Measurements from ENCODE around the gene ECT2.
"Not testable (repeated sequence)": the region's sequence is repeated elsewhere in the genome, so short reads cannot be mapped to it uniquely, and the experiment has no call there.

Gene ECT2

GRCh38 chr3:172735014-172735413 lies 15.5 kb upstream of the ECT2 start:
- no peak for DNase-seq (ENCODE audit: low read depth in 2 of 2)

GRCh38 chr3:172739462-172739861 lies 11.1 kb upstream of the ECT2 start:
- DNase-seq (ENCODE audit: low read depth in 2 of 2) = no peak

GRCh38 chr3:172746475-172746874 lies 4.1 kb upstream of the ECT2 start:
- no peak for DNase-seq (ENCODE audit: low read depth in 2 of 2)

- DNase-seq (ENCODE audit: low read depth in 2 of 2) = no peak
These were observed 1.1 kb upstream of the ECT2 start for GRCh38 chr3:172749230-172749965.

- DNase-seq (ENCODE audit: low read depth in 2 of 2) = no peak
These were observed 508 bp upstream of the ECT2 start for GRCh38 chr3:172750069-172750367.

DNA sequence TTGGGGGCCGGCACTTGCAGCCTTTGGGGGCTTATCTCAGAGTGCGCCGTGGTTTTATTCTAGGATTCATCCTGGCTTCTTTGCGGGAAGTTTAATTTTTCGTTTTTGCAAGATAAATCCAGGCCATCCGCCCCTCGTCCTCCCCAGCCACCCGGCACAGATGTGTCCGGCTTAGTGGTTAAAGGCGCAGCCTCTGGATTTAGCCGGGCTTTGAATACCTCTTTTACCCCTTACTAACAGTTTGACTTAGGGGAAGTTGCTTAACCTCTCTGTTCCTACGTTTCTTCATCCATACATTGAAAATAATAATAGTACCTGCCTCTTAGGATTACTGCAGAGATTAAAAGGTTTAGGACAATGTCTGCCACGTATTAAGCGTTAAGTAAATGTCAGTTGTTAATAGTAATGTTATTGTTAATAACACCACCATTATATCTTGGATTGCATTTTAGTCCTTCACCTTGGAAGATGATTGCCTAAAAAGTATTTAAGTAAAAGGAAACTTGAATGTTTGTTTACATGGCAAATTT lies 714 bp downstream of the ECT2 start:
- no peak for DNase-seq (ENCODE audit: low read depth in 2 of 2)

GRCh38 chr3:172752651-172753050 lies 2.1 kb downstream of the ECT2 start:
- DNase-seq (ENCODE audit: low read depth in 2 of 2) = no peak

DNA sequence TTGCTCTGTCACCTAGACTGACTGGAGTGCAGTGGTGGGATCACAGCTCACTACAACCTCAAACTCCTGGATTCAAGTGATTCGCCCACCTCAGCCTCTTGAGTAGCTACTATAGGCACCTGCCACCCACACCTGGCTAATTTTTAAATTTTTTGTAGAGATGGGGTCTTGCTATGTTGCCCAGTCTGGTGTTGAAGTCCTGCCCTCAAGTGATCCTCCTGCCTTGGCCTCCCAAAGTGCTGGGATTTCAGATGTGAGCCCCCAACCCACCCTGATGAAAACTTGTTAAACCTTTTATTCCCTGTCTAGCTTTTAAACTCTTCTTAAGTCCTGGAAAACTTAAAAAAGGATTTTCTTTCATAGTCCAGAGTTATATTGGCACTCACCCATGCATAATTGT lies 2.6 kb downstream of the ECT2 start:
- no peak for DNase-seq (ENCODE audit: low read depth in 2 of 2)

GRCh38 chr3:172760416-172760815 lies 9.9 kb downstream of the ECT2 start:
- not testable (repeated sequence) for DNase-seq (ENCODE audit: low read depth in 2 of 2)

DNA sequence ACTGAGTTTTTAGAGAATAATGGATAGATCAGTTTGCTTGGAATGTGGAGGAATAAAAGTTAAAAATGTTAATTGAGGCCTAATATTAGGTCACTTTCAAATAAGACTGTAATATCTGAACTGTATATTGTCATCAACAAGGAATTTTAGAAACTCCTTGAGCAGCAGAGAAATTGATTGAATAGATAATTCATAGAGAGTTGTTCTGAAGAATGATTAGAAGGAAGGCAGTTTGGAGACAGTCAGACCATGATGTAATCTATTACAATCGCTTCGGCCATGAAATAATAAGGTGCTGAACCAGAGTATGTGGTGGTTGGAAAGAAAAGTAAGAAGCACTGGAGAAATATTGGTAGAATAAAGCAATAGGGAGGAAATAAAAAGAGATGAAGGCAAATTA lies 15.7 kb downstream of the ECT2 start:
- DNase-seq (ENCODE audit: low read depth in 2 of 2) = no peak

GRCh38 chr3:172766718-172767405 lies 16.3 kb downstream of the ECT2 start:
- no peak for DNase-seq (ENCODE audit: low read depth in 2 of 2)

- DNase-seq (ENCODE audit: low read depth in 2 of 2) = no peak
These were observed 19.9 kb downstream of the ECT2 start for GRCh38 chr3:172770382-172770781.

GRCh38 chr3:172771672-172772071 lies 21.1 kb downstream of the ECT2 start:
- no peak for DNase-seq (ENCODE audit: low read depth in 2 of 2)

DNA sequence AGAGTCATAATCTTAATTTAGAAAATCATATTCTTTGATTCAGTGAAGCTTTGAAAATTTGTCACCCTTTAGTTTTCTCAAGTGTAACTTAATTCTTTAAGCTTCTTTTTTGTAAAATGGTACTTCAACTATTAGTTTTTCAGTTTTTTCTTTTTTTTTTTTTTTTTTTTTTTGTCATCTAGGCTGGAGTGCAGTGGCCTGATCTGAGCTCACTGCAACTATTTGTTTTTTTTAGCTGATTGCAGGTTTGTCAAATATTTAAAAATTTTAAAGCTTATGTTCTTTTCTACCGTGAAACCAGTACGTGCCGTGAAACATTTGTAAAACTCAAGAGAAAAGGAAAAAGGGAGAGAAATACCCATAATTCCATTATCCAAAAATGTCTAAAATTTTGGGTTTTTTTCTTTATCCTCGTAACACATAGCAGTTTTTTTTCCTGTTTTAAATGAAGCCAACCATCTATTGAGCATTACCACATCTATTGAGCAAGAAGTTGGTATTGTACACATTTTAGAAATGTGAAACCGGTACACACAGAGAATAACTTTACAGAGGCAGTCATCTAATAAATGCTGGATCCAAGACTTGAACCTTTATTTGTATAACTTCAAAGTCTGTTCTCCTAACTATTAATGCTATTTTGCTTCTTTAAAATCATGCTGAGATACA lies 25.7 kb downstream of the ECT2 start:
- DNase-seq (ENCODE audit: low read depth in 2 of 2) = no peak

GRCh38 chr3:172777901-172778300 lies 27.4 kb downstream of the ECT2 start:
- no peak for DNase-seq (ENCODE audit: low read depth in 2 of 2)

DNA sequence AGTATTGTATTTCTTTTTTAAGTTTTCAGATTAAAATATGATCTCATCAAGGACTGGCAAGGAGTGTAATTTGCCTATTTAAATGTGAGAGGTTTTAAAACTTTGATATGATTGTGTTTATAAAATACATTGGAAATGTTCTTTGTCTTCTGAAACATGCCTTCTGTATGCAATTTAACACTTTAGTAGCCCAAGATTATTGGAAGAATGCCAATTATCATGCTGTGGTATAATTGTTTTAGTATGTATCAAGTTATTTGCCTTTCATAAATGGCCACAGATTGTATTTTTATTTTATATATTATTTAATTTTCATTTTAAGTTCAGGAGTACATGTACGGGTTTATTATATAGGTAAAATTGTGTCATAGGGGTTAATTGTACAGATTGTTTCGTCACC lies 31.7 kb downstream of the ECT2 start:
- no peak for DNase-seq (ENCODE audit: low read depth in 2 of 2)

DNA sequence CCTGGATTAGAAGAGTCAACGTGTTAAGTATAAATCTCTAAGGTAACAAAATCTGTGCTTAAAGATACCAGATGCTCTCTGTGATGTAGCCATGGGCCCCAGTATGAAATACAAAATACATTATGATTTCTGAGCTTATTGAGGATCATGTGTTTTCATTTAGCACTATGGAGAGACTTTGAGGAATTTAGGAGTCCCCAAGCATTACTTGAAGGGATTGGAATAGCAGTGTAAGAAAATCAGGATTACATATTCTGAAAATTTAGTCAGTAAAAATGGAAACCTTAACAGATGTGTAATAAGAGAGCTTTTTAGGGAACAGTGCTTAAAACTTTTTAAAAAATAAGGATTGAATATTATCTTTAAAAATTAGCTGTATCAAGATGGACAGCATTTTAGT lies 35.5 kb downstream of the ECT2 start:
- no peak for DNase-seq (ENCODE audit: low read depth in 2 of 2)

GRCh38 chr3:172787019-172787418 lies 36.5 kb downstream of the ECT2 start:
- no peak for DNase-seq (ENCODE audit: low read depth in 2 of 2)

- no peak for DNase-seq (ENCODE audit: low read depth in 2 of 2)
These were observed 37.2 kb downstream of the ECT2 start for GRCh38 chr3:172787746-172788145.

- no peak for DNase-seq (ENCODE audit: low read depth in 2 of 2)
These were observed 48.7 kb downstream of the ECT2 start for GRCh38 chr3:172799246-172799645.

- no peak for DNase-seq (ENCODE audit: low read depth in 2 of 2)
These were observed 49.6 kb downstream of the ECT2 start for GRCh38 chr3:172800156-172800555.

DNA sequence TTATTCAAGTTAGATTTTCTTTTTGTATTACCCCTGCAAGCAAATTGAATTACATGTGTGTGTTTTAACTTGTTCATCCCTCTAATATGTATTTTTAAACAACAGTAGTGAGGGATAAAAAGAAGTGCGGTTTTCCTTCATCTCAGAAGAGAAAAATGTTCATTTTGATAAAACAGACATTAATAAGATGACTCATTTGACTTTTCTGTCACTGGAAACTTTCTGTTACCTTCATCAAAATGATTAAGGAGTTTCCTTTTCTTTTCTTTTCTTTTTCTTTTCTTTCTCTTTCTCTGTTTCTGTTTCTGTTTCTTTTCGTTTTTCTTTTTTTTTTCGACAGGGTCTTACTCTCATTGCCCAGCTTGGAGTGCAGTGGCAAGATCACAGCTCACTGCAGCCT lies 53.0 kb downstream of the ECT2 start:
- no peak for DNase-seq (ENCODE audit: low read depth in 2 of 2)

GRCh38 chr3:172804323-172804722 lies 53.8 kb downstream of the ECT2 start:
- DNase-seq (ENCODE audit: low read depth in 2 of 2) = no peak

Data from stimulated activated CD4-positive, alpha-beta T cell treated with anti-CD3 and anti-CD28 coated beads, Interleukin-1b, Interleukin-23, amount 100 ng/mL, for 4 hours (primary cell).